Erythroblast (primary cell): ENCODE measurements around the gene CAMK4.

Experiments
- GATA1 ChIP-seq: IDR thresholded peaks from 2 replicates; pipeline ENCODE4 v1.6.1; 2011; ENCODE audit warnings: low read depth, mild to moderate bottlenecking, control low read depth, low read length, moderate library complexity
- POLR2A ChIP-seq: IDR thresholded peaks from 2 replicates; pipeline ENCODE4 v1.6.1; 2011; ENCODE audit warnings: mild to moderate bottlenecking, low read length

DNA sequence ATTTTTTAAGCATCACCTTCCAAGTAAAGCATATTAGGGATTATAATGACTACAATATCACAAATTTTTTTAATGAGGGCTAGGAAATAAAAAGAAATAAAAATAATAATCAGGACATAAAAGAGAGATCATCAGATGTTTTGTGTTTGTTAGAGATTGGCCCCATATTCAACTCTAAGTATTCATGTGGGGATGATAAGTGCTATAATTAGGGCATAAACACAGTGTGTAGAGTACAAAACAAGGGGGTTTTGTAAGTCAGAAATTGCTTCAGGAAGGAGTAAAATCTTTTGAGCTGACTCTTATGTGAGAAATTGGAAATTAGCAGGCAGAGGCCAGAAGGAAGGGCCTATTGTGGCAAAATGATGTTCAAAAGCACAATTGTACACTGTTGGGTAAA, 160.9 kb downstream of the CAMK4 start:
- TF ChIP-seq POLR2A (no peak), GATA1 (no peak)
